ENCODE results near the gene TRIM32. TPM values are rescaled to one million over a fixed set of nuclear protein-coding genes. Genes with fewer than 3 reads are reported as not detected.

TRIM32 gene
- total and polyA plus RNA-seq, 2 of the 13 experiments (the other 11 are each of a cell fraction or from before 2014, with no cell fraction given): 6.5 to 7.7 TPM

- Histone ChIP-seq H3K9me3 (ENCODE audit: low read length) (no peaks in the 10 kb centered on the region), H3K27ac (ENCODE audit: extremely low read length, insufficient read depth, low read length) (no peak overlapping the region), H3K79me2 (ENCODE audit: insufficient read depth, low read length) (no peaks in the 10 kb centered on the region), H3K4me2 (ENCODE audit: low read depth, low read length) (no peak overlapping the region), H3K27me3 (ENCODE audit: control insufficient read depth in 1 of 2, insufficient read depth in 2 of 2, low read length in 2 of 2) (no peaks in the 10 kb centered on the region), H3K9ac (ENCODE audit: insufficient read depth, low read depth, low read length) (no peak overlapping the region), H4K20me1 (ENCODE audit: insufficient read depth, low read length) (no peaks in the 10 kb centered on the region), H3K36me3 (replicated peaks in 1 of 2; ENCODE audit: control insufficient read depth in 1 of 2, insufficient read depth in 2 of 2, low read length in 2 of 2) (no peaks in the 10 kb centered on the region), H3K4me3 (replicated peaks in 1 of 3; ENCODE audit: insufficient read depth in 1 of 3, low read depth in 2 of 3, low read length in 3 of 3) (no peak overlapping the region), H2AFZ (ENCODE audit: low read length) (no peak overlapping the region), H3K4me1 (ENCODE audit: insufficient read depth, low read length) (no peaks in the 10 kb centered on the region)
- FAIRE-seq: no peak
- no peak for ATAC-seq
- CTCF ChIA-PET (ENCODE audit: low intra/inter-chr PET ratio, low total read pairs): no interaction called here
- no peak for DNase-seq (ENCODE audit: low spot score)
- in situ Hi-C loops (cut with HindIII; ENCODE audit: extremely low pct_ligation_motif_present, low pct_unique_long_range_greater_than_20kb): no loop called here
- TF ChIP-seq HDAC1 (CRISPR knock-in tag; IDR thresholded peaks at IDR 0.05): no peak
- TF ChIP-seq RBFOX2 (IDR thresholded peaks at IDR 0.05; ENCODE audit: low read depth, low read length): no peak
- no peak for TF ChIP-seq NR2F6 (IDR thresholded peaks at IDR 0.05)
- TF ChIP-seq NR2F6 (CRISPR knock-in tag; IDR thresholded peaks at IDR 0.05): no peak
- no peak for TF ChIP-seq TBX3 (IDR thresholded peaks at IDR 0.05; ENCODE audit: borderline replicate concordance)
- no peak for TF ChIP-seq KDM5A (IDR thresholded peaks at IDR 0.05; ENCODE audit: borderline replicate concordance, low read length)
- no peak for TF ChIP-seq CBX5 (CRISPR knock-in tag; IDR thresholded peaks at IDR 0.05; ENCODE audit: borderline replicate concordance)
- TF ChIP-seq FOXA1 (IDR thresholded peaks at IDR 0.05): no peak
- TF ChIP-seq FOXA1 (CRISPR knock-in tag; IDR thresholded peaks at IDR 0.05): no peak
- TF ChIP-seq, protein P1, sequence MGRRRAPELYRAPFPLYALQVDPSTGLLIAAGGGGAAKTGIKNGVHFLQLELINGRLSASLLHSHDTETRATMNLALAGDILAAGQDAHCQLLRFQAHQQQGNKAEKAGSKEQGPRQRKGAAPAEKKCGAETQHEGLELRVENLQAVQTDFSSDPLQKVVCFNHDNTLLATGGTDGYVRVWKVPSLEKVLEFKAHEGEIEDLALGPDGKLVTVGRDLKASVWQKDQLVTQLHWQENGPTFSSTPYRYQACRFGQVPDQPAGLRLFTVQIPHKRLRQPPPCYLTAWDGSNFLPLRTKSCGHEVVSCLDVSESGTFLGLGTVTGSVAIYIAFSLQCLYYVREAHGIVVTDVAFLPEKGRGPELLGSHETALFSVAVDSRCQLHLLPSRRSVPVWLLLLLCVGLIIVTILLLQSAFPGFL (CRISPR knock-in tag; IDR thresholded peaks at IDR 0.05): no peak
- TF ChIP-seq ZSCAN25 (CRISPR knock-in tag; IDR thresholded peaks at IDR 0.05): no peak
- POLR2A ChIA-PET: no interaction called here
- 21% methylated on average over 2 of the region's 2 CpGs for WGBS (ENCODE audit: low lambda C conversion rate)
- no TSS peak for BruUV-seq (replicated peaks)
- intact Hi-C loops (cut with micrococcal nuclease; ENCODE audit: unreplicated experiment): no loop called here
Measured at GRCh38 chr9:116721944-116722343, 34.8 kb downstream of the TRIM32 start.

- WGBS (ENCODE audit: low lambda C conversion rate): 5% methylated on average over 3 of the region's 3 CpGs
- no peak for DNase-seq (ENCODE audit: low spot score)
- ATAC-seq: no peak
- Histone ChIP-seq H3K27ac (ENCODE audit: extremely low read length, insufficient read depth, low read length) (no peak overlapping the region), H3K4me1 (ENCODE audit: insufficient read depth, low read length) (no peaks in the 10 kb centered on the region), H3K36me3 (replicated peaks in 1 of 2; ENCODE audit: control insufficient read depth in 1 of 2, insufficient read depth in 2 of 2, low read length in 2 of 2) (no peaks in the 10 kb centered on the region), H3K79me2 (ENCODE audit: insufficient read depth, low read length) (no peaks in the 10 kb centered on the region), H3K9ac (ENCODE audit: insufficient read depth, low read depth, low read length) (no peak overlapping the region), H3K9me3 (ENCODE audit: low read length) (no peaks in the 10 kb centered on the region), H3K4me2 (ENCODE audit: low read depth, low read length) (no peak overlapping the region), H2AFZ (ENCODE audit: low read length) (no peak overlapping the region), H3K27me3 (ENCODE audit: control insufficient read depth in 1 of 2, insufficient read depth in 2 of 2, low read length in 2 of 2) (no peaks in the 10 kb centered on the region), H3K4me3 (replicated peaks in 1 of 3; ENCODE audit: insufficient read depth in 1 of 3, low read depth in 2 of 3, low read length in 3 of 3) (no peak overlapping the region), H4K20me1 (ENCODE audit: insufficient read depth, low read length) (no peaks in the 10 kb centered on the region)
- ChIA-PET POLR2A (no interaction called here), CTCF (ENCODE audit: low intra/inter-chr PET ratio, low total read pairs) (no interaction called here)
- intact Hi-C loops (cut with micrococcal nuclease; ENCODE audit: unreplicated experiment) (no loop called here), in situ Hi-C loops (cut with HindIII; ENCODE audit: extremely low pct_ligation_motif_present, low pct_unique_long_range_greater_than_20kb) (no loop called here)
- FAIRE-seq: no peak
- no TSS peak for BruUV-seq (replicated peaks)
- TF ChIP-seq RAD21 (CRISPR knock-in tag; IDR thresholded peaks at IDR 0.05): no peak
- TF ChIP-seq KDM6A (CRISPR knock-in tag; IDR thresholded peaks at IDR 0.05; ENCODE audit: low read depth): no peak
- TF ChIP-seq ZFY (CRISPR knock-in tag; IDR thresholded peaks at IDR 0.05): no peak
- no peak for TF ChIP-seq ATAD3A (CRISPR knock-in tag; IDR thresholded peaks at IDR 0.05)
- no peak for TF ChIP-seq ZSCAN30 (CRISPR knock-in tag; IDR thresholded peaks at IDR 0.05)
- no peak for TF ChIP-seq ZNF292 (CRISPR knock-in tag; IDR thresholded peaks at IDR 0.05; ENCODE audit: borderline replicate concordance, low read depth)
- TF ChIP-seq ZNF530 (CRISPR knock-in tag; IDR thresholded peaks at IDR 0.05; ENCODE audit: low read depth): no peak
- TF ChIP-seq HNRNPL (IDR thresholded peaks at IDR 0.05; ENCODE audit: low read depth, low read length): no peak
- no peak for TF ChIP-seq NR2C2 (CRISPR knock-in tag; IDR thresholded peaks at IDR 0.05; ENCODE audit: borderline replicate concordance)
- TF ChIP-seq ONECUT2 (CRISPR knock-in tag; IDR thresholded peaks at IDR 0.05): no peak
- no peak for TF ChIP-seq ATF7 (IDR thresholded peaks at IDR 0.05)
- no peak for TF ChIP-seq ATF7 (CRISPR knock-in tag; IDR thresholded peaks at IDR 0.05)
Measured at GRCh38 chr9:116724123-116724522, 37.0 kb downstream of the TRIM32 start.
